GM13976 (cell line): ENCODE data around the gene RUNX2.

ENCODE experiments used
- DNase-seq: peaks from one replicate; pipeline ENCODE4 v3.0.0; 2012; ENCODE audit warnings: low spot score
- in situ Hi-C: fragments of 300-500 bp; cut with MboI; formaldehyde crosslinking; loops from one replicate; pipeline ENCODE4 v1.12.0; 2022; ENCODE audit warnings: low sequenced_read_pairs, mixed read lengths, inconsistent platforms; ENCODE audit not compliant: unreplicated experiment
- TF ChIP-seq, protein P1 (sequence below): IDR thresholded peaks from 2 replicates; pipeline ENCODE4 v1.5.1; 2012; ENCODE audit warnings: borderline replicate concordance, mild to moderate bottlenecking; ENCODE audit not compliant: insufficient read depth; ENCODE audit errors: extremely low read depth, missing control alignments, control extremely low read depth

RUNX2 gene

DNA sequence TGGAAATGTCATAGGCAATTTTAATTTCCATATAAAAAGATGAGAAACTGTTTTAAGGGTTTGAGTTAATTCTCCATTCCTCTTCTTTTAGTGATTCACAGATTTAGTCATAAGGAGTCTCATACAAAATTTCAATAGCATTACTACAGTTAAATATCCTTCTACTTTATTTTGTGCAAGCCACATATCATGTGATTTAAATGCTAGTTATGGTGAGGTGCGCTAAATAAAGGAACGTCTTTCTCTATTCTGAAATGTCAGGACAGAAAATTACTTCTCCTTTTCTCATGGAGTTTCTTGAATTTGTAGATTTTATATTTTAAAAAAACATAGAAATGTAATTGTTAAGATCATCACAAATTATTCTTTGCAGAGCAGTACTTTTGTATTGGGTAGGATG, 99.6 kb downstream of the RUNX2 start:
- in situ Hi-C loops: loop anchor here (25.0 kb wide), 1 partner anchor 285 kb away; no protein-coding TSS in a partner anchor

DNA sequence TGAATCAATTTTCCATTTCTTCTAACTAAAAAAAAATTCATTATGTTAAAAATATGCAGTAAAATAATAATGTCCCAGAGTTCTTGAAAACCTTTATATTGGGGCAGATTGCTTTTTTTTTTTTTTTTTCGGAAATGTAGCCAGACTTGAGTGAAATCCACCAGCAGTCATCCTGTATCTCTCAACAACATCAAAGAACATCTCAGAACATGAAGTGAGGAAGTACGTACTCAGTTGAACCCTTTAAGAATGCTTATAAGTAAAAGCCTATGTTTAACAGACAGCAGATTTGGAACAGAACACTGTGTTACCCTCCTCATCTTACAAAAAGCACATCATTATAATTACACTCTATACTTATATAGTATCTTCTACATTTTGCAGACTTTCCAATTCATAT, 100.6 kb downstream of the RUNX2 start:
- TF ChIP-seq, protein P1, sequence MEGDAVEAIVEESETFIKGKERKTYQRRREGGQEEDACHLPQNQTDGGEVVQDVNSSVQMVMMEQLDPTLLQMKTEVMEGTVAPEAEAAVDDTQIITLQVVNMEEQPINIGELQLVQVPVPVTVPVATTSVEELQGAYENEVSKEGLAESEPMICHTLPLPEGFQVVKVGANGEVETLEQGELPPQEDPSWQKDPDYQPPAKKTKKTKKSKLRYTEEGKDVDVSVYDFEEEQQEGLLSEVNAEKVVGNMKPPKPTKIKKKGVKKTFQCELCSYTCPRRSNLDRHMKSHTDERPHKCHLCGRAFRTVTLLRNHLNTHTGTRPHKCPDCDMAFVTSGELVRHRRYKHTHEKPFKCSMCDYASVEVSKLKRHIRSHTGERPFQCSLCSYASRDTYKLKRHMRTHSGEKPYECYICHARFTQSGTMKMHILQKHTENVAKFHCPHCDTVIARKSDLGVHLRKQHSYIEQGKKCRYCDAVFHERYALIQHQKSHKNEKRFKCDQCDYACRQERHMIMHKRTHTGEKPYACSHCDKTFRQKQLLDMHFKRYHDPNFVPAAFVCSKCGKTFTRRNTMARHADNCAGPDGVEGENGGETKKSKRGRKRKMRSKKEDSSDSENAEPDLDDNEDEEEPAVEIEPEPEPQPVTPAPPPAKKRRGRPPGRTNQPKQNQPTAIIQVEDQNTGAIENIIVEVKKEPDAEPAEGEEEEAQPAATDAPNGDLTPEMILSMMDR: no peak
- no peak for DNase-seq
- in situ Hi-C loops: loop anchor here (25.0 kb wide), 1 partner anchor 284 kb away; no protein-coding TSS in a partner anchor

More for the DNA sequence above, 99.6 kb downstream of the RUNX2 start:
- TF ChIP-seq, protein P1: no peak
- no peak for DNase-seq

DNA sequence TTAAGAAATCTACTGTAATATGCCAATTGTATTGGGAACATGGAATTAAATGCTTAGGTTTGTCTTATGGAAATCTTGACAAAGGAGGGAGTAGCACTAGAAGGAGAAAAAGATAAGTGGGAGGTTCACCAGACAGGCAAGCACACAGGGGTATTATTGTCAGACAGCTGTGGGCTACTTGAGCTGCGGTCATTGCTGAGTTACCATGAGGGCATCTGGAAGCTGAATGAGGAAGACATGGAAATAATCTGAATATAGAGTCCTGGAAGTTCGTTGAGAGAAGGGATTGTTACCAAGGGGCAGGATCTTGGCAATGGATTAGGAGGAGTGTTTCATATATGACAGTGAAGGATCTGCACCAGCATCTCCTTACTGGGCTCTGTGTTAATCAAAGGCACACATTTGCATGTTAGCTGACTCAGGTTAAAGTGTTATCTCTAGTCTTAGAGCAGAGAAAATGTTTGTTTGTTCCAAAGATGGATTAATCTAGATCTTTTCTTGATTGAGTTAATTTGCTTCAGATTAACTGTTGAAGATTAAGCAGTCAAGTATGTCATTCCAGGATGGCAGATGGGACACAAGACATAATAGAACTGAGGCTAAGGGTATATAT, 102.6 kb downstream of the RUNX2 start:
- TF ChIP-seq, protein P1: no peak
- in situ Hi-C loops: loop anchor here (25.0 kb wide), 1 partner anchor 282 kb away; no protein-coding TSS in a partner anchor
- no peak for DNase-seq

DNA sequence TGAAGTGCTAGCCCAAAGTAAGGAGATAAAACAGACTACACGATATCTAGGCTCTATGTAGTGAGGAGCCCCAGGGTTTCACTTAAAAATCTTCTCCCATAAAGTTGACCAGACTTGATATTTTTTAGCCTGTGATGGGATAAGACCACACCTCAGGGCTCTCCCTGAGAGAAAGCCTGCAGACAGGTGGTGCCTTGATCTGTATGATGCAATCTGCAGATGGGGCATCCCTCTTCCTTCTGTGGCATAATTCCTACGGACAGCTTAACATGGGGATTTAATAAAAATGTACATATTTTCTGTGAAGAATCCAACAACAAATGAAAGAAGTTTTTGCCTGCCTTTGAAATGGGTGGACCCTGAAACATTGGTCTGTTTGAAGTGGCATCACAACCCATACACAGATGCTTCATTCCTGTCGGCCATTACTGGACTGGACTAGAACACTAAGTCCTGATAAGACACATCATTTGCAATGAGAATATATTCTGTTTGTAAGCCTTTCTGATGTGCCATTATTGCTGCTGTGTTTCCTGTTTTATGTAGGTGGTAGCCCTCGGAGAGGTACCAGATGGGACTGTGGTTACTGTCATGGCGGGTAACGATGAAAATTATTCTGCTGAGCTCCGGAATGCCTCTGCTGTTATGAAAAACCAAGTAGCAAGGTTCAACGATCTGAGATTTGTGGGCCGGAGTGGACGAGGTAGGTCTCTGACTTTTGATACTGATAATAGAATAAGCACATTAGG, 103.4 kb downstream of the RUNX2 start:
- TF ChIP-seq, protein P1: no peak
- in situ Hi-C loops: loop anchor here (25.0 kb wide), 1 partner anchor 281 kb away; no protein-coding TSS in a partner anchor
- DNase-seq: no peak

DNA sequence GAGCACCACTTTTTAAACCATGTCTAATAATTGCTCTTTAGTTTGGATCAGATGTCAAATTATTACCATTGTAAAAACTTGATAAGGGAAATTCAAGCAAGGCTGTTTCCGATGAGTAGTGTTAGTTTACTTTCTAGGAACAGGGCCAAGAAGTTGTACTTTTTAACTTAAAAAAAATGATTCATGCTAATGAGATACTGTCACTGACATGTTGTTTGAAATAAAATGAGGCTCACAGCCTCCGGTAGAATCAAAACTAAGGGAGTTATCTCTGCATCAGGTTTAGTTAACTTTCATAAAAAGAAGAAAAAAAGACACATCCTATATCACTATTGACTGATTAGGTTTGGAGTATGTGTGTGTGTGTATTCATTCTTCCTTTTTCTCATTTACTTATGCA, 104.8 kb downstream of the RUNX2 start:
- TF ChIP-seq, protein P1: no peak
- no peak for DNase-seq
- in situ Hi-C loops: loop anchor here (25.0 kb wide), 1 partner anchor 279 kb away; no protein-coding TSS in a partner anchor

DNA sequence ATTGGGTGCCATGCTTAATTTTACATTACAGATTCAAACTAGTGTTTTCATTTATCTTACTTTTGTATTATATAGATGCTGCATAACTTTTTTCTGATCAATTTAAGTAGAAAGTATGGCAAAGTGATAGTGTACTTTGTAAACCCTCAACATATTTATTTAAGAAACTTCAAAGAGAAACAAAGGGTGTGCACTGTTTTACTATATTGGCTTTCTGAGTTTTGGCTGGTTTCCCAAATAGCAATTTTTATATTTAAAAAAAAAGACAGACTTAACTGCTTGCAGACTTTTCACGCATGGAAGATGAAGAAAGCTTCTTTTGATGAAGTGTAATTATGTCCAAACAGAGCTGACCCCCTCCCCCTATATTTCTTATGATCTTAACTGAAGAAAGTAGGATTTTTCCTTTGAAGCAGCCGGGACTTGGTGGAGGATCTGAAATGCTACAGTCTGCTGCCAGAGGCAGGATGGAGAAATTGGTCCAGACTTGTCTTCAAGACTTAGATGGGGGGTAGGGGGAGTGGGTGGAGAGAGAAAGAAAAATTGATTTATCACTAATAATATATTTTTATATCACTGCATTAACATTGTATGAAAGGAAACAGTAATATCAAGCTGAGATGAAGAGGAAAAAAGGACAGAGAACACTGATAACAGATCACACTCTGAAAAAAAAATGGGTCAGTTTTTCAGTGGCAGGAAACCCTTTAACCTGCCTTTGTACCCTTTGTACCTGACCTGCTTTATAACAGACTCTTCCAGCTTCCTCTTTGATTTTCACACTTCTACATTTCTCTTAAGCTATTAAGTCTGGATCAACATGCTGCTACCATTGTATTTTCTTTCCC, 105.6 kb downstream of the RUNX2 start:
- in situ Hi-C loops: loop anchor here (25.0 kb wide), 1 partner anchor 279 kb away; no protein-coding TSS in a partner anchor
- TF ChIP-seq, protein P1: no peak
- DNase-seq: no peak
